ENCODE results near the gene ISG20L2. TPM values are rescaled to one million over a fixed set of nuclear protein-coding genes. Genes with fewer than 3 reads are reported as not detected.

The ISG20L2 gene
- polyA plus RNA-seq, 2 of the 4 experiments (the other 2 are of a cell fraction), result 29.6 to 42.5 TPM

DNA sequence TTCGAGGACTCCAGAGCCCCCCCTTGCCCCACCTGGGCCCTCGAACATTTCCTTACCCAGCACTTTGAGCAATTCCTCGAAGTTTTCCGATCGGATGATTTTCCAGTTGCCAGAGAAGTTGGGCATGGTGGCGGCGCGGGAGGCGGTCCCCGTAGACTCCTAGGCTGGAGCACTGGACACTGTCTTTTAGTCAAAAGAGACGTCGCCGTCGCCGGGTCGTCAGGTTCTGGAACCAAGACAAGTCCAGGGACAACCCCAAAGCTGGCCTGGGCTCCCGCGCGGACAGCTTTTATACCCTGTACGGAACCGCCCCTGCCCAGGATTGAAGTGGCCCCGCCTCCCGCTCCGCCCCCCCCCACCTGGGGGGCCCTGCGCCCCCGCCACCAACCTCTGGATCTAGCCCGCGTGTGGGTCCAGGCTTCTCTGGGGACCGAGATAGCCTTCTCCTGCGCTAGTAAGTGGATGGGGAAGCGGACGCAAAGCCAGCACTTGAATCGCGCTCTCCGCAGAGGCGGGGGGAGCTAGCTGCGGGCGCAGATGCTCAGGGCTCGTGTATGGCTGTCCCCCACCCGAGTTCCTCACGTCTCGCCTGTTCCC, 23.1 kb downstream of the ISG20L2 start, which contains the start of gene CRABP2:
Gene CRABP2, minus strand, starts transcription at position 263 of the 597 bp plus-strand sequence. Its CDS starts 137 bp downstream, at position 126.
- POLR2A ChIA-PET, result interaction anchor here (1.1 to 1.6 kb wide), 3 partner anchors 10 to 23 kb away, joined by 3 to 5 read pairs (median 5); partner anchors contain the start of genes ISG20L2 and METTL25B
- no peak for TF ChIP-seq ZNF302 (CRISPR knock-in tag; IDR thresholded peaks at IDR 0.05)
- TF ChIP-seq, protein P1, sequence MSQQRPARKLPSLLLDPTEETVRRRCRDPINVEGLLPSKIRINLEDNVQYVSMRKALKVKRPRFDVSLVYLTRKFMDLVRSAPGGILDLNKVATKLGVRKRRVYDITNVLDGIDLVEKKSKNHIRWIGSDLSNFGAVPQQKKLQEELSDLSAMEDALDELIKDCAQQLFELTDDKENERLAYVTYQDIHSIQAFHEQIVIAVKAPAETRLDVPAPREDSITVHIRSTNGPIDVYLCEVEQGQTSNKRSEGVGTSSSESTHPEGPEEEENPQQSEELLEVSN (IDR thresholded peaks at IDR 0.05; ENCODE audit: borderline replicate concordance, low read depth), result peak; percentile 21; the same call in 1 of the 2 replicates
- Histone ChIP-seq H3K4me2 (peak within 1 kb of the TSS; percentile 99), H3K4me3 (peak within 1 kb of the TSS; percentile 45), H3K9me3 (no peaks in the 10 kb centered on the region), H3K4me1 (peaks cover 55% of the 10 kb centered on the region), H3K27ac (peak within 1 kb of the TSS; percentile 65 to 86)
- FAIRE-seq (no peak), ATAC-seq (peak; percentile 2 to 46; a peak in 5 of 6 replicates), DNase-seq (ENCODE audit: low read depth in 1 of 2, low spot score in 1 of 2) (no peak)
- WGBS (ENCODE audit: missing lambda C conversion rate), result 8% methylated on average over 21 of the region's 42 CpGs
- CTCF ChIA-PET, result interaction anchor here (0.8 to 52.1 kb wide), 21 partner anchors 11 to 222 kb away, joined by 3 to 2258 read pairs (median 4); partner anchors contain the start of genes CRABP2, INSRR, ISG20L2 and METTL25B

DNA sequence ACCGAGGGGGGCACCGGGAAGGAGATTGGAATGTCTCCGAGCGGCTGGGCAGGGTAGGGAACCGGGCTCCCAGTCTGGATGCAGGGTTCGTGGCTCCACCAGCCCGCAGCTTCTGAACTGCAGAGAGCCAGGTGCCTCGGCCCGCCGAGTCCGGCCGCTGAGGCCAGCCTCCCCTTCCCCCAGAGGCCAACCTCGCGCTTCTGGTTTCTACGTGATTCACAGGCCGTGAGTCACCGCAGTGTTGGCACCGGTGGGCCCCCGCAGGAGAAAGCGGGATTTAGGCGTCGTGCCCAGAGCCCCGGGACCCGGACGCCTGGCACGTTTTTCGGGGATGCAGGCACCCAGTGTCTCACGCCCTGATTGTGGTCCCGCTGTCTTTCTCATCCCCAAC, 23.6 kb downstream of the ISG20L2 start:
- TF ChIP-seq FOSL2 (IDR thresholded peaks at IDR 0.05) (peak; percentile 41; the same call in 1 of the 2 replicates), FOSL2 (CRISPR knock-in tag; IDR thresholded peaks at IDR 0.05) (peak; percentile 85), CHD2 (IDR thresholded peaks at IDR 0.05; ENCODE audit: low read length, partially characterized antibody) (peak; percentile 13), JUN (IDR thresholded peaks at IDR 0.05) (0 out of 5 replicates have a peak, but pooled peaks of 1 of the 2 experiments have one; percentile 27), CEBPB (IDR thresholded peaks at IDR 0.05) (no peak), POLR2AphosphoS2 (conservative IDR thresholded peaks at IDR 0.05; ENCODE audit: low read length) (no peak)
- TF ChIP-seq, protein P1 (IDR thresholded peaks at IDR 0.05; ENCODE audit: borderline replicate concordance, low read depth), result peak; percentile 95
- TF ChIP-seq, protein P2, sequence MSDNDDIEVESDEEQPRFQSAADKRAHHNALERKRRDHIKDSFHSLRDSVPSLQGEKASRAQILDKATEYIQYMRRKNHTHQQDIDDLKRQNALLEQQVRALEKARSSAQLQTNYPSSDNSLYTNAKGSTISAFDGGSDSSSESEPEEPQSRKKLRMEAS (IDR thresholded peaks at IDR 0.05), result peak; percentile 89
- peak overlapping the region; percentile 99 for H3K4me2 ChIP-seq
- ATAC-seq, result peak; percentile 32 to 55; a peak in 4 of 6 replicates
- H3K4me1 ChIP-seq, result peaks cover 50% of the 10 kb centered on the region
- H3K9me3 ChIP-seq, result no peaks in the 10 kb centered on the region
- peak; percentile 43 to 53 for DNase-seq (ENCODE audit: low read depth in 1 of 2, low spot score in 1 of 2)
- 20% methylated on average over 21 of the region's 29 CpGs for WGBS (ENCODE audit: missing lambda C conversion rate)
- peak overlapping the region; percentile 45 for H3K4me3 ChIP-seq
- peak overlapping the region; percentile 65 to 86 for H3K27ac ChIP-seq
- ChIA-PET CTCF (interaction anchor here (1.0 to 52.1 kb wide), 10 partner anchors 11 to 94 kb away, joined by 3 to 2258 read pairs (median 6); partner anchors contain the start of genes CRABP2, ISG20L2, METTL25B and NES), POLR2A (interaction anchor here (1.1 kb wide), 1 partner anchor 9 kb away, joined by 3 read pairs; no protein-coding TSS in a partner anchor)
- no peak for FAIRE-seq

DNA sequence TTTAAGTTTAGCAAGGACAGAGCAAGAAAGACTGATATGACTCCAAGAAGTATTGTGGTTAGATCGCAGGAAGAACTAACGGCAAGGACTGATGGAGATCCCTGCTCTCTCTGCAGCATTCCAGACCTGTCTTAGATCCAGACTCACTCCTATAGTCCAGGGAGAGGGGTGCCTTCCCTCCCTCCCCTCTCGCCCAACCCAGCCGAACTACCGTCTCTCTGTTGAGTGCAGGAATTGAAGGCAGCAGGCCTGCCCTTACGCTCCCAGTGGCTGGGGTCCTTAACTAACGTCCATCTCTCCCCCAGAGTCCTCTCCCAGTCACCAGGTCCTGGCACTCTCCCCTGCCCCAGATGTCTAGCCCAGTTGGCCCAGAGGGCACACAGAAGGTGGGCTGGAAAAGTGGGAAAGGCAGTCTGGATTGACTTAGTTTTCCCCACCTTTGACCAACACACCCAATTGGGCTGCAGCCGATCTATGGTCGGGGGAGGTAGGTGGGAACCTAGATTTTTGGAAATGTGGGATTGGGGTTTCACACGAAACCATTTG, 24.3 kb downstream of the ISG20L2 start:
- H3K4me2 ChIP-seq, result peak overlapping the region; percentile 99
- ATAC-seq (no peak), DNase-seq (ENCODE audit: low read depth in 1 of 2, low spot score in 1 of 2) (no peak), FAIRE-seq (no peak)
- no peaks in the 10 kb centered on the region for H3K9me3 ChIP-seq
- peaks cover 43% of the 10 kb centered on the region for H3K4me1 ChIP-seq
- POLR2A ChIA-PET, result no interaction called here
- no peak overlapping the region; the same call in 2 of the 3 replicates for H3K4me3 ChIP-seq
- 93% methylated on average over 10 of the region's 10 CpGs for WGBS (ENCODE audit: missing lambda C conversion rate)
- CTCF ChIA-PET, result interaction anchor here (1.2 to 52.1 kb wide), 7 partner anchors 11 to 224 kb away, joined by 3 to 2258 read pairs (median 6); partner anchors contain the start of genes CRABP2, ISG20L2, METTL25B and NES
- no peak for TF ChIP-seq MYC (IDR thresholded peaks at IDR 0.05; ENCODE audit: borderline replicate concordance, low read length)
- TF ChIP-seq, protein P3, sequence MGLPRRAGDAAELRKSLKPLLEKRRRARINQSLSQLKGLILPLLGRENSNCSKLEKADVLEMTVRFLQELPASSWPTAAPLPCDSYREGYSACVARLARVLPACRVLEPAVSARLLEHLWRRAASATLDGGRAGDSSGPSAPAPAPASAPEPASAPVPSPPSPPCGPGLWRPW (IDR thresholded peaks at IDR 0.05), result no peak
- no peak for TF ChIP-seq NR3C1 (IDR thresholded peaks at IDR 0.05)
- TF ChIP-seq JUN (IDR thresholded peaks at IDR 0.05), result no peak
- TF ChIP-seq HDAC2 (IDR thresholded peaks at IDR 0.05), result no peak
- TF ChIP-seq MAFK (IDR thresholded peaks at IDR 0.05; ENCODE audit: partially characterized antibody), result no peak
- TF ChIP-seq HOXA7 (CRISPR knock-in tag; IDR thresholded peaks at IDR 0.05), result no peak
- TF ChIP-seq POLR2AphosphoS2 (conservative IDR thresholded peaks at IDR 0.05; ENCODE audit: low read length), result no peak
- no peak for TF ChIP-seq CHD2 (IDR thresholded peaks at IDR 0.05; ENCODE audit: low read length, partially characterized antibody)
- TF ChIP-seq, protein P1 (IDR thresholded peaks at IDR 0.05; ENCODE audit: borderline replicate concordance, low read depth), result no peak
- TF ChIP-seq, protein P4, sequence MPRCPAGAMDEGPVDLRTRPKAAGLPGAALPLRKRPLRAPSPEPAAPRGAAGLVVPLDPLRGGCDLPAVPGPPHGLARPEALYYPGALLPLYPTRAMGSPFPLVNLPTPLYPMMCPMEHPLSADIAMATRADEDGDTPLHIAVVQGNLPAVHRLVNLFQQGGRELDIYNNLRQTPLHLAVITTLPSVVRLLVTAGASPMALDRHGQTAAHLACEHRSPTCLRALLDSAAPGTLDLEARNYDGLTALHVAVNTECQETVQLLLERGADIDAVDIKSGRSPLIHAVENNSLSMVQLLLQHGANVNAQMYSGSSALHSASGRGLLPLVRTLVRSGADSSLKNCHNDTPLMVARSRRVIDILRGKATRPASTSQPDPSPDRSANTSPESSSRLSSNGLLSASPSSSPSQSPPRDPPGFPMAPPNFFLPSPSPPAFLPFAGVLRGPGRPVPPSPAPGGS (IDR thresholded peaks at IDR 0.05), result no peak
- TF ChIP-seq HOXB13 (CRISPR knock-in tag; IDR thresholded peaks at IDR 0.05; ENCODE audit: low read depth), result no peak
- TF ChIP-seq MAZ (IDR thresholded peaks at IDR 0.05; ENCODE audit: borderline replicate concordance, low read depth, low read length), result no peak
- TF ChIP-seq, protein P5, sequence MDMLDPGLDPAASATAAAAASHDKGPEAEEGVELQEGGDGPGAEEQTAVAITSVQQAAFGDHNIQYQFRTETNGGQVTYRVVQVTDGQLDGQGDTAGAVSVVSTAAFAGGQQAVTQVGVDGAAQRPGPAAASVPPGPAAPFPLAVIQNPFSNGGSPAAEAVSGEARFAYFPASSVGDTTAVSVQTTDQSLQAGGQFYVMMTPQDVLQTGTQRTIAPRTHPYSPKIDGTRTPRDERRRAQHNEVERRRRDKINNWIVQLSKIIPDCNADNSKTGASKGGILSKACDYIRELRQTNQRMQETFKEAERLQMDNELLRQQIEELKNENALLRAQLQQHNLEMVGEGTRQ (IDR thresholded peaks at IDR 0.05), result no peak
- TF ChIP-seq CHD4 (IDR thresholded peaks at IDR 0.05; ENCODE audit: borderline replicate concordance), result no peak
- TF ChIP-seq, protein P6, sequence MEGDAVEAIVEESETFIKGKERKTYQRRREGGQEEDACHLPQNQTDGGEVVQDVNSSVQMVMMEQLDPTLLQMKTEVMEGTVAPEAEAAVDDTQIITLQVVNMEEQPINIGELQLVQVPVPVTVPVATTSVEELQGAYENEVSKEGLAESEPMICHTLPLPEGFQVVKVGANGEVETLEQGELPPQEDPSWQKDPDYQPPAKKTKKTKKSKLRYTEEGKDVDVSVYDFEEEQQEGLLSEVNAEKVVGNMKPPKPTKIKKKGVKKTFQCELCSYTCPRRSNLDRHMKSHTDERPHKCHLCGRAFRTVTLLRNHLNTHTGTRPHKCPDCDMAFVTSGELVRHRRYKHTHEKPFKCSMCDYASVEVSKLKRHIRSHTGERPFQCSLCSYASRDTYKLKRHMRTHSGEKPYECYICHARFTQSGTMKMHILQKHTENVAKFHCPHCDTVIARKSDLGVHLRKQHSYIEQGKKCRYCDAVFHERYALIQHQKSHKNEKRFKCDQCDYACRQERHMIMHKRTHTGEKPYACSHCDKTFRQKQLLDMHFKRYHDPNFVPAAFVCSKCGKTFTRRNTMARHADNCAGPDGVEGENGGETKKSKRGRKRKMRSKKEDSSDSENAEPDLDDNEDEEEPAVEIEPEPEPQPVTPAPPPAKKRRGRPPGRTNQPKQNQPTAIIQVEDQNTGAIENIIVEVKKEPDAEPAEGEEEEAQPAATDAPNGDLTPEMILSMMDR (IDR thresholded peaks at IDR 0.05), result no peak
- TF ChIP-seq RNF2 (IDR thresholded peaks at IDR 0.05; ENCODE audit: borderline replicate concordance, low read depth), result no peak
- no peak for TF ChIP-seq ESRRA (IDR thresholded peaks at IDR 0.05; ENCODE audit: borderline replicate concordance, low read length)
- H3K27ac ChIP-seq, result peak overlapping the region; percentile 65 to 86; a peak in 4 of 6 replicates

Data from A549 (cell line).